ENCODE data around the gene HIF1A. TPM values are rescaled to one million over a fixed set of nuclear protein-coding genes. Genes with fewer than 3 reads are reported as not detected.

The HIF1A gene
- total and polyA plus RNA-seq, 2 of the 8 experiments (the other 6 are each of a cell fraction or from before 2014, with no cell fraction given), result 54.8 to 175 TPM

DNA sequence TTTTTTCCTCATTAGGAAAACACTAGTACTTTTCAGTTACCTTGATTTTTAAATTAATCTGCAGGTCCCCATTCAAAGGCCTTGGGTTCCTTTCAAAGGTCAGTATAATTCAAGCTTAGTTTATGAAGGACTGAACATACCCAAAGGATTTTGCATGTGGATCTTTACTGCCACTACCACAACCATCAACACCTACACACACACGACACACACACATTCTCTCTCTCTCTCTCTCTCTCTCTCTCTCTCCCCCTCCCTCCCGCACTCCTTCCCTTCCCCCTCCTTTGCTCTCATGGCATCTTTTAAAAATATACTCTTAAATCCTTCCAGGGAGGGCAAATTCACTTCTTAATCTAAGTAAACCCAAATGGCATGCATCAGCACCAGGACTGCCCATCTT, 28.8 kb downstream of the HIF1A start (continued):
- TF ChIP-seq, protein P1, sequence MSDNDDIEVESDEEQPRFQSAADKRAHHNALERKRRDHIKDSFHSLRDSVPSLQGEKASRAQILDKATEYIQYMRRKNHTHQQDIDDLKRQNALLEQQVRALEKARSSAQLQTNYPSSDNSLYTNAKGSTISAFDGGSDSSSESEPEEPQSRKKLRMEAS (IDR thresholded peaks at IDR 0.05), result no peak
- no peak for TF ChIP-seq RBBP5 (IDR thresholded peaks at IDR 0.05; ENCODE audit: borderline replicate concordance, low read depth, low read length)
- TF ChIP-seq NANOG (IDR thresholded peaks at IDR 0.05; ENCODE audit: insufficient read depth, low read depth, low read length, poor library complexity, severe bottlenecking), result no peak
- no peak for TF ChIP-seq SP1 (IDR thresholded peaks at IDR 0.05; ENCODE audit: low read depth, low read length)
- no peak for TF ChIP-seq SP4 (IDR thresholded peaks at IDR 0.05; ENCODE audit: low read length)
- TF ChIP-seq SIX5 (IDR thresholded peaks at IDR 0.05; ENCODE audit: low read depth, low read length), result no peak
- TF ChIP-seq KDM1A (IDR thresholded peaks at IDR 0.05; ENCODE audit: borderline replicate concordance, low read length), result no peak
